NCI-H82 treated with DMSO at 0.1 percent for 48 hours (cell line): Measurements from ENCODE around the gene HIVEP2.
A peak's percentile ranks its signal among the peaks of the same experiment; 100 is the strongest.

ENCODE experiments used
- DNase-seq: peaks from one replicate; lab custom pipeline; 2025; ENCODE audit not compliant: unreplicated experiment; lab: John Stamatoyannopoulos, UW

The HIVEP2 gene

GRCh38 chr6:142790257-142790656 lies 154.7 kb downstream of the HIVEP2 start:
- DNase-seq = no peak

DNA sequence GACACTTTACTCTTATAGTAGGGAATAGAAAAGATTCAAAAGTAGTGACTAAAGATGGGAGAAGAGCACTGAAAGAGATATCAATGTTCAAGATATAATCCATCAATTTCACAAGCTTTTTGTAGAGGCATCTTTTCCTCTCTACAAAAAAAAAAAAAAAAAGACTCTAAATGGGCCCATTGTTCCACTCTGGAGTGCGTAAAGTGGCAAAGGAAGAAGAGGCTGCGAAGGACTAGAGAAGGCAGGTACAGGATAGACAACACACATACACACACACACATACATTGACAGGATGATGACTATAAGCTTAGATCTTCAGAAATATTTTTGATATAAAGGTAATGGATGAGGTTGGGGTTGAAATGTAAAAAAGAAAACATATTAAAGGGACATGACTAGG lies 157.6 kb downstream of the HIVEP2 start:
- no peak for DNase-seq

DNA sequence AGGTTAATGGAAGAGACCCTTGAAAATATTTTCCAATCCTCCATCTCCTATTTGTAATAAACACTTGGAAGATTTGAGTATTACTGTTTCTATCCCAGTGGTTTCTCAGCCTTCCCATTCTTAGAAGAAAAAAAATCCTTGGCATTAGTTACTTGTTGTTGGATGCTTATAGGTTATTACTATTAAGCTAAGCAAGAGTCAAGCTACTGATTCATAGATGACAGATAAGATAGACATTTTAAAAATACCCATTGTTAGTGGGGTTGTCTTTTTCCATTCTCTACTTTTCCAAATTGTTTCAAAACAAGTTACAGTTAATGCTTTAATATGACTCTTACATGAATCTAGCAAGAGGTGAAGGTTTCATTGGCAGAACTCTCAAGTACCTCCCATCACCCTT lies 158.5 kb downstream of the HIVEP2 start:
- DNase-seq = no peak

DNA sequence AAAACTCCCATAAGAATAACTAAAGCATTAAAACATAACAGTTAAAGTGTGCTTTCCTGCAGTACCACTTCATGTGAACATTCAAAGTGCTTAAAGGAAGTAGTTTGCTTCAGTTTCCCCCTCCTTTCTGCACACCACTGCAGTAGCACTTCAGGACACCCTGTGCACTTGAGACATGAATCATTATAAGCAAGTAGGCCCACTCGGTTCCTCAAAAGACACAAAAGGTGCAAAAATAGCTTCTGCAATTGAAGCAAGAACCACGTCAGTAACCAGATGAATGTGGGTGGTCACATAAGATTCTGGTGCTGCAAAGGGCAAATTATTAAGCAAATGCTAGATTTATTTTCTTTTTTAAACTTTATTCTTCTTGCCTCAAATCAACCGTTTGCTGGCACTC lies 160.6 kb downstream of the HIVEP2 start:
- no peak for DNase-seq

GRCh38 chr6:142783499-142783898 lies 161.5 kb downstream of the HIVEP2 start:
- no peak for DNase-seq

GRCh38 chr6:142781129-142781528 lies 163.8 kb downstream of the HIVEP2 start:
- no peak for DNase-seq

DNA sequence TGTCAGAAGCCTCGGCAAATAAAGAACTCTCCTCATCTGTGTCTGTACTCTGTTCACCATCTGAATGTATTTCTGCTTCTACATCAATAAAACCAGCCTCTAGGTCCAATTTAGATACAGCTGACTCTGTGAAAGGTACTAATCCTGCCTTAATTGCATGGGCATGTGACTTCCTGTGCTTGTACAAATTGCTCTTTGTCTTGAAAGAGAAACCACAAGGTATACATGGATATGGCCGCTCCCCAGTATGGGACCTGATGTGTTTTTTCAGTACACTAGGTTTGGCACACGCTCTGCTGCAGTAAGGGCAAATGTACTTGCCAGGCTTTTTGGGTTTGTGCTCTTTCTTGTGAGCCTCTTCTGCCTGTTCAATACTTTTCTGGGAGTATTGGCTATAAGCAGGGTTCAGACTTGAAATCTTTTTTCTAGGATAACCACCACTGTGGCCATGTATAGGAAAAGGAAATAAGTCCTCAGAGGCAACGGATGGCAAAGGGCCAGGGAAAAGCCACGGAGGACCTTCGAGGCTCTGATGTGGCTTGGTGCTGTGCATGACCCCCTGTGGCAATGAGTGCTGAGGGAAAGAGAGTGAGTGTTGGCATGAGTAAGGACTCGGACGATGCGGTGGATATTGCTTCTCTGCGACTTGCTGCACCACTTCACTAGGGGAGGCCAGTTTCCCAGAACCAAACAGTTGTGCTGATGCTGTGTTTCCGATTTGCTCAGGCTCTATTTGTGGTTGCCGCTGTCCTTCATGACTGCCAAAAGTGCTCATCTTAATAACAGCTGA lies 170.9 kb downstream of the HIVEP2 start:
- no peak for DNase-seq

DNA sequence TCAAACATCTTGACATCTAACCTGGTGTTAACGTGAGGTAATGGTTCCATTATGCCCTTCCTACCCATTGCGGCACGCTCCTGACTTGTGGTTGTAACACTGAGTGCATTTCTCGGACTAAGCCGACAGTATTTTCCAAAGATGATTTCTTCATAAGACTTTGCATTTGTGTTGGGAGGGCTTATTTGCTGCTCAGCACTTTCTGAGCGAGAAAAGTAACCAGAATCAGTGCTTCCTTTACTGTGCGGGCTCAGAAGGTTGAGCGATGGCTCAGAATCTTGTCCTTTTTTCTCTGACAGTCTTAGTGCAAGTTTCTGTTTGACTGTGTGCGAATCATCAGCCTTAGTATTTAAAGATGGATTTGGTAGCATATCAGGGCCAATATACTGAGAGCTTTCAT lies 171.7 kb downstream of the HIVEP2 start:
- DNase-seq = no peak

GRCh38 chr6:142771162-142771561 lies 173.8 kb downstream of the HIVEP2 start:
- DNase-seq = no peak

- no peak for DNase-seq
Observed at GRCh38 chr6:142765306-142765705, 179.7 kb downstream of the HIVEP2 start.

DNA sequence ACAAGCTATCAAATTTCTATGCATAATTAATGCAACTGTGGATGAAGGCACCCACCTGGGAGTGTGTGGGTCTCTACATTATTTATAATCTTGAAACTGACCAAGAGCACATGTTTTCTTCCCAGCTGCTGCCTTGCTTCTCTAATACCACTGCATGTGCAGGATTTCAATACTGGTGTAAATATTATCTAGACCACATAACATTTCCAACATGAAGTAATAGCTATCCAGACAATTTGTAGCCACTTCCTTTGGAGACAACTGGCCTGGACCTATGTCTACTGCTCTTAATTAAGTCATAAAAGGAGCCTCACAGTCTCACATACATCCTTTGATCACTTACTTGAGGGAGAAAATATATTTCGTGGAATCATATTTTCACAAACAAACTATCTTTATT lies 180.7 kb downstream of the HIVEP2 start:
- no peak for DNase-seq

- no peak for DNase-seq
Observed at GRCh38 chr6:142763205-142763604, 181.8 kb downstream of the HIVEP2 start.

DNA sequence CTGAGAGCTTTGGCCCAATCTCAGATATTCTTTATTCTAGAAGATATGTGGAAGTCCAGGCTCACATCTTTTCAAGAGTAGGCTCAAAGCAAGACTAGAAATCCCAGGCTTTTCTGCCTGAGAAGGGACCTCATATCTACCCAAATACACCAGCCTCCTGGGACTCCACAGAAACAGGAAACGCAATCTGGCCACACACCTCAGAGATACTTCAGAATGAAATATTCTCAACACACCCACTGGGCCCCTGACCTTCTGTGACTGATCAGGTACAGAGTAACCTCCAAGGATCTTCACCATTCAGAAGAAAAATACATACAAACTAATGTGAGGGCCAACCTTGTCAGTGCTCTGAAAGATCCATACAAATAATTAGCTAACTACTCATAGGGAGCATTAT lies 183.2 kb downstream of the HIVEP2 start:
- no peak for DNase-seq

DNA sequence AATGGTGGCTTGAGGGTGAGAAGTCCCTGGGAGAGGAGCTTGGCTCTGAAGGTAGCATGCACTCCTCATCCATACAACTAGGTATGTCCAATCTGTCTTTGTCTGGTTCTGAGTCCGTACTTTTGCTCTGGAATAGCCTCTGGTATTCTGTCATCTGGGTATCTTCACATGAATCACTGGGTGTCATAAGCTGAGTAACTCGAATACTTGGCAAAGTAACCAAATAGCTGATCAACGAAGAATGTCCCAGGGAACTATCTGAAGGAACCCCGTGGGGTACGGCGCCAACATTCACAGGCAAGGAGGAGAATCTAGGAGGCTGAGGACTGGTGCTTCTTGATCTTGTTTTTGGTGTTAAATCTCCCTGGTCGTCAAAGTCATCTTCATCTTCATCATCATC lies 184.8 kb downstream of the HIVEP2 start:
- no peak for DNase-seq

DNA sequence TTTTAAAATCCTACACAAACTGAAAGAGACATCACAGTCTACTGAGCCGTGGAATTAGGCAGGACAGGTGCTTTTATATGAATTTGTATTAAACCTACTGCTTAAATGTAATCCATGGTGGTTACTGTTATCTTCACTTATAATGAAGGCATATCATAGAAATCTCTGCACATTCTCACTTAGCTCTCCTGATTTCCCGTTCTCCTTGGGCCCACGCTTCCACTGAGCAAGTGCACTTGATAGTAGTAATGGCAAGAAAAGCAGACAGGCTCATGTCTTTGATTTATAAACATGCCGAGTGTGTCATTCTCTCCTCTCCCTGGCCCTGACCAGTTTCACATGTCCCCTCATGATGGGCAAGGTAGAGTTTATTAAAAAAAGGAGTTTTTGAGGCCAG lies 186.3 kb downstream of the HIVEP2 start:
- no peak for DNase-seq

DNA sequence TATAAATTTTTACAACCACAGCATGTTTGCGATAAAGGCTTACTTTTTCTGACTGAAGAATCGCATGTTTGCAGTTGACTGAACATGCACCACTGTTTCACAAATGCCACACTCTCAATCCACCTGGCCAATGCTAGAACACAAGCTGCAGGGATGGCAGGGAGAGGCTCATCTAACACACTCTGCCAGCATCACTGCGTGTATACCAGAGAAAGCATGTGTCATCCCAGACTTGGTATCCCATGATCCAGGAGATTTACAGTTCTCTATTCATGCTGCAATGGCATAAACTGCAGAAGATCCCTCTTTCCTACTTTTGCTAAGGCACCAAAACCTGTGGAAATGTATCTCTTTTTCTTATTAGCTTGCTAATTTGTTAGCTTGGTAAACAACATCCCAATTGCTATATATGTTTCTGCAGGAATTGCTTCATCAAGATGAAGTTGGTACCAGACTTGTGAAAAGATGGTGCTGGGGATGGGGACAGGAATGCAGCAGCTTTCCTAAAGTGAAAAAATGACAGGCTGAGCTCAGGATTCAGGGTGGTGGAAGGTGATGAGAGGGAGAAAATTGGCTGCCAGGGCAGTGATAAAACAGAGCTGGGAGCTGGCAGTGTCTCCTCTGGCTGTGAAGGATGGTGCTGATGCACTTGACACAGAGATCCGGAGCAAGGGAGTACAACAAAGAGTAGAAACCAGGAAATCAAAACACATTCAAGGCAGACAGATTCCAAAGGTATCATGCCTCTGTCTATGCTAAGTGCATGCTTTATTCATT lies 186.9 kb downstream of the HIVEP2 start:
- DNase-seq = no peak

DNA sequence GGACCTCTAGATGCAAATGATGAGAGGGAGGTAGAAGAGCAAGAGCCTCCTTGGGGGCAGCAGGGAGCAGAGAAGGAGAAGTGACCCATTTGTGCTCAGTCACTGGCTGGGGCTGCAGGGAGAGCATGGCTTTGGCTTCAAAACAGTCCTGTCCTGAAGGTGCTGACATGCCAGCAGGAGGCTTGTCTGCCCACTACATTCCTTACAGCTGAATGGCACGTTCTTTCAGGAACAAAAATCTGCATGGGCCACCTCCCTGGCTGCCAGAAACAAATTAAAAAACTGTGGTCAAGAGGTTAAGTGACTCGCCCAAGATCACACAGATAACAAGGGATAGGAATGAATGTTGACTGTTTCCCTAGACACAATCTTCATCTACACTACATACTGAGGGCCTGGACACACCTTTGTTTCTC lies 188.8 kb downstream of the HIVEP2 start:
- DNase-seq = no peak

DNA sequence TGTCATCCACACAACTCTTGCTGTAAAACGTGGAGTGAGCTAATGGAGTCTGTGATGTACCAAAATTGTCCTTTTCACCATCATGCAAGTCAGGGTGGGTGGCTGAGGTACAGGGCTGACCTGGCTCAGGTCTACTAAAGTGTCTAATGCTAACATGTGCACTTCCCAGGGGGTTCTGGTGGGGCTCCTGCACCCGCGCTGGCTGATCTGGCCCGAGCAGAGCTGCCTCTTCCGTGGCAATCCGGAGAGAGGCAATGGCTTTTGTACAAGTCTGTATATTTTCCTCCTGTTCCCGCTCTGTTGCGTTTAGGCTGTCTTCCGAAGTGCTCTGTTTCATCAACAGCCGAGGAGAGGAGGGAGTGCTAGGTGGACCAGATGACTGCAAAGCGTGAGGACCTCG lies 191.8 kb downstream of the HIVEP2 start:
- DNase-seq = no peak

DNA sequence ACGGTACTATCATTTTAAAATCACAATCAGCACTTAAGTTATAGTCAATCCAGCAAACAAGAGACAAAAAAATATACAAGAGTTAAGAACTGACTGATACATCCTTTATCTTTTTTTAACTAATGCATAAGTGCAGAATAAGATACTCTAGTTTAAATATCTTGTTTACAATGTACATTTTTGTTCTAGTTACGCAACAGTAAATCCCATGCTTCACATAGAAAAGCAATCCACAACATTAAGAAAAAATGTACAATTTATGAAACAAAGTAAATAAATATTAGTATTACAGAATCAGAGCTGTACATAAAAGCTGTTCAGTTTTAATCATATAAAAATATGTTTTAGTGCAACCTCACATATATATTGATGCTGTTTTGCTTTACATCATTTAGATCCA lies 192.6 kb downstream of the HIVEP2 start:
- DNase-seq = no peak

GRCh38 chr6:142751452-142751851 lies 193.5 kb downstream of the HIVEP2 start:
- DNase-seq = no peak

DNA sequence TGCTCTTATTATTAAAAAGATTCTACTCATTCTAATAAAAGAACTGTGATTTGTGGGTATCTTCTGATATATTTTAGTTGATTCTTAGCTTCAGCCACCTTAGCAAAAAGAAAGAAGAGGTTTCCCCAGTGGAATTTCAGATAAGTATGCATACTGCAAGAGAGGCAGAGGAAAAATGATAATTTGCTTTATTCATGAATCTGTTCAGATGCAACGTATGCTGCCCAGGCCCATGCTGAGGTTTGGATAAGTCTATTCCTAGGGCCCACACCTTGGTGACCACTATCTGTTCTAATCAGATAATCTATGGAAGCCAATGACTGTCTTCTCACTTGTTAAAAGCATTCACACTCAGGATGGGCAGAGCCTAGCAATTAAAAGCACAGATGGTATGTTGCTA lies 194.0 kb downstream of the HIVEP2 start:
- DNase-seq = no peak

DNA sequence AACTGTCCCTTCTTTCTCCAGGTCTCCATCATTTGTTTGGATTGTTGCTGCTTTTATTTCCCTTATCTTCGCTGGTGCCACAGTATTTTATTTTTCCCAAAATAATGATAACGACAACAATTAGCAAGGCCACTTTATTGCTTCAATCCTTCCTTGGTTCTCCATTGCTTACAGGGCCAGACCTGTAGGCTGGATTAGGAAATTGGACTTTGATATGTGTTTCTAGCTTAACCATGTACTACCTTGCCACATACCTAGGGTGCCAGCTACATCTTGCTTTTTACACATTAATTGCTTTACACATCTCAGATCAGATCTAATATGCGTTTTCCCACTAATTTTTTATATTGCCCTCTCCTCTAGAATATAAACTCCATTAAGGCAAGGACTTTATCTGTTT lies 195.4 kb downstream of the HIVEP2 start:
- DNase-seq = no peak

DNA sequence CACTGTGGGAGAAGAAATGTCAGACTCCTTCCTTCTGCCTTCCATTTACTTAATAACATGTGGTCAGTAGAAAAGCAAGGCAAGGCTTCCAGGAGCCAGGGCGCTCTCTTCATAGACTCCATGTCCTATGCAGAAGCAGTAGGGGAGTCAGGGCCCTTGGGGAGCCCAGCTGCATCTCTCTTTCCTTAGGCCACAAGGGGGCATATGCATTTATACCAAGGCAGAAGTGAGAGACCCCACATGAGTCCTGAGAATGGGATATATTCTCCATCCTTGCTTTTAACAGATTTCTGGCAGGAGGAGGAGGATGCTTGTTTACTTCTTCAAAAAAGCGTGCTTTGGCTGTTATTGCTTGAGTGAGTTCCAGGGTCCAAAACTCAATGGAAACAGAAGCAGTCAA lies 198.5 kb downstream of the HIVEP2 start:
- DNase-seq = peak; percentile 2
